ENCODE measurements around the gene OBP2A. TPM values are rescaled to one million over a fixed set of nuclear protein-coding genes. Genes with fewer than 3 reads are reported as not detected.

OBP2A gene
- total and polyA plus RNA-seq, 10 of the 15 experiments (the other 5 are each of a cell fraction or from before 2014, with no cell fraction given), result not detected

GRCh38 chr9:135579356-135579755 is 33.4 kb downstream of the OBP2A start:
- Histone ChIP-seq H4K20me1 (ENCODE audit: control insufficient read depth, insufficient read depth) (no peaks in the 10 kb centered on the region), H2AFZ (ENCODE audit: control insufficient read depth, low read depth, low read length) (no peak overlapping the region), H3K79me2 (ENCODE audit: control insufficient read depth, insufficient read depth, low read length) (no peaks in the 10 kb centered on the region), H3K27me3 (replicated peaks in 1 of 2; ENCODE audit: control insufficient read depth in 2 of 2, insufficient read depth in 2 of 2, low read length in 1 of 2) (no peaks in the 10 kb centered on the region), H3K9me3 (replicated peaks; ENCODE audit: control insufficient read depth, insufficient read depth, low read length) (no peaks in the 10 kb centered on the region), H3K4me3 (no peak overlapping the region), H3K4me1 (ENCODE audit: control insufficient read depth, insufficient read depth, low read length) (no peaks in the 10 kb centered on the region), H3K36me3 (ENCODE audit: control insufficient read depth in 2 of 2, insufficient read depth in 2 of 2, low read length in 1 of 2) (no peaks in the 10 kb centered on the region), H3K9ac (ENCODE audit: control insufficient read depth, insufficient read depth, low read length) (no peak overlapping the region), H3K4me2 (ENCODE audit: control insufficient read depth, insufficient read depth) (no peak overlapping the region), H3K27ac (ENCODE audit: control insufficient read depth, insufficient read depth) (no peak overlapping the region)
- POLR2A ChIA-PET, result no interaction called here
- TF ChIP-seq ZNF592 (IDR thresholded peaks at IDR 0.05), result no peak
- TF ChIP-seq BHLHE40 (IDR thresholded peaks at IDR 0.05; ENCODE audit: borderline replicate concordance in 1 of 2, low read depth in 2 of 2, low read length in 1 of 2), result no peak
- TF ChIP-seq TAF1 (IDR thresholded peaks at IDR 0.05; ENCODE audit: borderline replicate concordance, low read depth, low read length), result no peak
- no peak for TF ChIP-seq BCL3 (IDR thresholded peaks at IDR 0.05; ENCODE audit: borderline replicate concordance, insufficient read depth, low read depth, low read length, poor library complexity, severe bottlenecking)
- no peak for TF ChIP-seq NR2C2 (IDR thresholded peaks at IDR 0.05; ENCODE audit: borderline replicate concordance, control insufficient read depth, insufficient read length, low read depth)
- TF ChIP-seq STAT1 (conservative IDR thresholded peaks at IDR 0.05), result no peak
- TF ChIP-seq SKIL (IDR thresholded peaks at IDR 0.05; ENCODE audit: low read depth, poor library complexity, severe bottlenecking), result no peak
- no peak for TF ChIP-seq FOS (IDR thresholded peaks at IDR 0.05; ENCODE audit: borderline replicate concordance, extremely low read depth, insufficient read length)
- SMC1A ChIA-PET (ENCODE audit: uncharacterized antibody, unreplicated experiment), result no interaction called here
- CTCF ChIA-PET, result no interaction called here
- DNase-seq (ENCODE audit: low read depth, low spot score) (no peak), ATAC-seq (no peak), FAIRE-seq (no peak)
- 6% methylated on average over 2 of the region's 2 CpGs for WGBS (ENCODE audit: insufficient coverage, insufficient replicate concordance, low lambda C conversion rate, missing lambda C conversion rate)
- RAD21 ChIA-PET (ENCODE audit: unreplicated experiment), result no interaction called here
- no TSS peak for BruUV-seq (replicated peaks)
- intact Hi-C loops (cut with micrococcal nuclease; ENCODE audit: unreplicated experiment) (no loop called here), in situ Hi-C loops (cut with MboI) (no loop called here)

All from GM12878 (cell line).